ENCODE results near the gene FGD3.

The FGD3 gene

GRCh38 chr9:93036887-93037475 is 89.7 kb downstream of the FGD3 start:
- TF ChIP-seq, protein P1, sequence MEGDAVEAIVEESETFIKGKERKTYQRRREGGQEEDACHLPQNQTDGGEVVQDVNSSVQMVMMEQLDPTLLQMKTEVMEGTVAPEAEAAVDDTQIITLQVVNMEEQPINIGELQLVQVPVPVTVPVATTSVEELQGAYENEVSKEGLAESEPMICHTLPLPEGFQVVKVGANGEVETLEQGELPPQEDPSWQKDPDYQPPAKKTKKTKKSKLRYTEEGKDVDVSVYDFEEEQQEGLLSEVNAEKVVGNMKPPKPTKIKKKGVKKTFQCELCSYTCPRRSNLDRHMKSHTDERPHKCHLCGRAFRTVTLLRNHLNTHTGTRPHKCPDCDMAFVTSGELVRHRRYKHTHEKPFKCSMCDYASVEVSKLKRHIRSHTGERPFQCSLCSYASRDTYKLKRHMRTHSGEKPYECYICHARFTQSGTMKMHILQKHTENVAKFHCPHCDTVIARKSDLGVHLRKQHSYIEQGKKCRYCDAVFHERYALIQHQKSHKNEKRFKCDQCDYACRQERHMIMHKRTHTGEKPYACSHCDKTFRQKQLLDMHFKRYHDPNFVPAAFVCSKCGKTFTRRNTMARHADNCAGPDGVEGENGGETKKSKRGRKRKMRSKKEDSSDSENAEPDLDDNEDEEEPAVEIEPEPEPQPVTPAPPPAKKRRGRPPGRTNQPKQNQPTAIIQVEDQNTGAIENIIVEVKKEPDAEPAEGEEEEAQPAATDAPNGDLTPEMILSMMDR (conservative IDR thresholded peaks at IDR 0.05; ENCODE audit: low read depth, low read length) = peak; percentile 27

GRCh38 chr9:93037476-93037971 is 90.2 kb downstream of the FGD3 start:
- DNase-seq (ENCODE audit: low read depth) = no peak
- TF ChIP-seq, protein P1 (conservative IDR thresholded peaks at IDR 0.05; ENCODE audit: low read depth, low read length) = no peak
- H3K4me3 ChIP-seq (ENCODE audit: low read depth, low read length) = no peak overlapping the region

More at GRCh38 chr9:93036887-93037475, 89.7 kb downstream of the FGD3 start:
- no peak for DNase-seq (ENCODE audit: low read depth)
- H3K4me3 ChIP-seq (ENCODE audit: low read depth, low read length) = no peak overlapping the region

- H3K4me3 ChIP-seq (ENCODE audit: low read depth, low read length) = no peak overlapping the region
- no peak for DNase-seq (ENCODE audit: low read depth)
- TF ChIP-seq, protein P1 (conservative IDR thresholded peaks at IDR 0.05; ENCODE audit: low read depth, low read length) = no peak
These were observed 91.6 kb downstream of the FGD3 start for GRCh38 chr9:93038918-93039317.

DNA sequence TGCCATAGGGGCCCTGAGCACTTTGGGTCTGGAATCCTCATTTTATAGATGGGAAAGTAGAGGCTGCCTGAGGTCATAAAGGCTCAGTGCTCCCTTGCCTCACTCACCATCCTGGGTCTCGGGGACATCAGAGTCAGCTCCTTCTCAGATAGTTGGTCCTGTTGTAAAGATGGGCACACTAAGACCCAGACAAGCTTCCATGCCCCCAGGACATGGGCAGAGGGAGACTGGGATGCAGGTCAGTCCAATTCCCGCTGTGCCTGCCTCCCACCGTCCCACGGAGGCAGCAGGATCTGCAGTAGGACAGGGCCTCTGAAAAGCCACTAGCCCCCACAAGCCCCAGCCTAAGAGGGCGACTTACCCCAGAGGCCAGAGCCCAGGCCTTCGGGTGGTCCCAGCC is 92.1 kb downstream of the FGD3 start:
- no peak overlapping the region for H3K4me3 ChIP-seq (ENCODE audit: low read depth, low read length)
- no peak for DNase-seq (ENCODE audit: low read depth)
- TF ChIP-seq, protein P1 (conservative IDR thresholded peaks at IDR 0.05; ENCODE audit: low read depth, low read length) = no peak

DNA sequence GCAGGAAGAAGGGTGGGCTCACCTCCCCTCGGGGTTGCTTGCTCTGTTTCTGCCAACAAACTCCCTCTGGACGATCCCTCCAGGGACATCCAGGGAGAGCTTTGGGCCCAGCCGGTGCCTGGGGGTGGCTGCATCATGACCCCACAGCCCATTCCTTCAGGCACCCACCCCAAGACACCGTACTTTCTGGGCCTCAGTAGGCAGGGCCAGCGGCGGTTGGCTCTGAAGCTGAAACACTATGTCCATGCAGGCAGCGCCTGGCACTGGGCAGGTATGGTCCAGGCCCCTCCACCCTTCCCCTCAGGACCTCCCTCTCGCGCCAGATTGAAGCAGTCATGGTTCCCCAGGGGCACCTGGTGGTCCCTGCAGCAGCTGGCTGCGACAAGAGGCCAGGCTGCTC is 92.7 kb downstream of the FGD3 start:
- DNase-seq (ENCODE audit: low read depth) = no peak
- H3K4me3 ChIP-seq (ENCODE audit: low read depth, low read length) = no peak overlapping the region
- TF ChIP-seq, protein P1 (conservative IDR thresholded peaks at IDR 0.05; ENCODE audit: low read depth, low read length) = no peak

- TF ChIP-seq, protein P1 (conservative IDR thresholded peaks at IDR 0.05; ENCODE audit: low read depth, low read length) = no peak
- H3K4me3 ChIP-seq (ENCODE audit: low read depth, low read length) = no peak overlapping the region
- no peak for DNase-seq (ENCODE audit: low read depth)
These were observed 93.1 kb downstream of the FGD3 start for GRCh38 chr9:93040409-93040808.

Data from choroid plexus epithelial cell (primary cell).